ENCODE results near the gene PACS1.
"Not testable (repeated sequence)": the region's sequence is repeated elsewhere in the genome, so short reads cannot be mapped to it uniquely, and the experiment has no call there.

PACS1 gene

DNA sequence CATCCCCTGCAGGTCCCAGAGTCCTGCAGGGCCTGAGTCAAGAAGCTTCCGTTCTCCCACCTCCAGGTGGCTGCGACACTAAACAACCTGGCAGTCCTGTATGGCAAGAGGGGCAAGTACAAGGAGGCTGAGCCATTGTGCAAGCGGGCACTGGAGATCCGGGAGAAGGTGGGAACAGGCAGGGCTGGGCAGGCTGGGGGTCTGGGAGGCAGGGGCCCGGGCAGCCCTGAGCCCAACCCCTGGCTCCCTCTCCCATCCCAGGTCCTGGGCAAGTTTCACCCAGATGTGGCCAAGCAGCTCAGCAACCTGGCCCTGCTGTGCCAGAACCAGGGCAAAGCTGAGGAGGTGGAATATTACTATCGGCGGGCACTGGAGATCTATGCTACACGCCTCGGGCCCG, 193.7 kb downstream of the PACS1 start:
- no peak for DNase-seq

GRCh38 chr11:66264383-66264782, 194.3 kb downstream of the PACS1 start:
- no peak for DNase-seq

DNA sequence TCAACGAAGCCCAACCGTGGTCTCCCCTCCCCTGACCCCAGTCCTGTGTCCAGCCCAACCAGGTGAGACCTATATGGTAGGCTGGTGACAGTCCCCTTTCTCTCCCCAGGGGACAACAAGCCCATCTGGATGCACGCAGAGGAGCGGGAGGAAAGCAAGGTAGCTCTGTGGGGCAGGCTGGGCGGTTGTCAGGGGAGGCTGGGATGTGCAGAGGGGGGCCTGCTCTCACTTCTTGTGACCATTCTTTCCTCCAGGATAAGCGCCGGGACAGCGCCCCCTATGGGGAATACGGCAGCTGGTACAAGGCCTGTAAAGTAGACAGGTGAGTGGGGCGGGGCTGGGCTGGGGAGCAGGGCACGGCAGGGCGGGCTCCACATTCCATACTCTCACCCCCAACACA, 194.8 kb downstream of the PACS1 start:
- peak; percentile 14 for DNase-seq

DNA sequence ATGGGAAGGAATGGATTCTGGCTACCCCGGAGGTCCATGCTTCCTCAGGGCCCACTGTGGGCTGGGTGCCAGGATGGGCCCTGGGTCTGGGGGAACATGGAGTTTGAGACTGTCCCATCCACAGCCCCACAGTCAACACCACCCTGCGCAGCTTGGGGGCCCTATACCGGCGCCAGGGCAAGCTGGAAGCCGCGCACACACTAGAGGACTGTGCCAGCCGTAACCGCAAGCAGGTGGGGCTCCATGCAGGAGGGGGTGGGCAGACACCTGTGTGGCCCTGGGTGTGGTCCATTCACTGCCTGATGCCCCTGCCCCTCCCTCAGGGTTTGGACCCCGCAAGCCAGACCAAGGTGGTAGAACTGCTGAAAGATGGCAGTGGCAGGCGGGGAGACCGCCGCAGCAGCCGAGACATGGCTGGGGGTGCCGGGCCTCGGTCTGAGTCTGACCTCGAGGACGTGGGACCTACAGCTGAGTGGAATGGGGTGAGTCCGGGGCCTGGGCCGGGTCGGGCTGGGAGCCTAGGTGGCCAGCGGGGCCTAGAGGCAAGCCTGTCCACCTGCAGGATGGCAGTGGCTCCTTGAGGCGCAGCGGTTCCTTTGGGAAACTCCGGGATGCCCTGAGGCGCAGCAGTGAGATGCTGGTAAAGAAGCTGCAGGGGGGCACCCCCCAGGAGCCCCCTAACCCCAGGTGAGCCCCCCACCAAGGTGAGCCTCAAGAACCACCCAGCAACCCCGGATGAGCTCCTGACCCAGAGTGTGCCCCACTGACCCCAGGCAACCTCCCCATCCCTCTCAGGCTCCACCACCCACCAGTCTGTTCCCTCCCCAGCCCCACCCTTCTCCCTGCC, 195.7 kb downstream of the PACS1 start:
- DNase-seq = no peak

DNA sequence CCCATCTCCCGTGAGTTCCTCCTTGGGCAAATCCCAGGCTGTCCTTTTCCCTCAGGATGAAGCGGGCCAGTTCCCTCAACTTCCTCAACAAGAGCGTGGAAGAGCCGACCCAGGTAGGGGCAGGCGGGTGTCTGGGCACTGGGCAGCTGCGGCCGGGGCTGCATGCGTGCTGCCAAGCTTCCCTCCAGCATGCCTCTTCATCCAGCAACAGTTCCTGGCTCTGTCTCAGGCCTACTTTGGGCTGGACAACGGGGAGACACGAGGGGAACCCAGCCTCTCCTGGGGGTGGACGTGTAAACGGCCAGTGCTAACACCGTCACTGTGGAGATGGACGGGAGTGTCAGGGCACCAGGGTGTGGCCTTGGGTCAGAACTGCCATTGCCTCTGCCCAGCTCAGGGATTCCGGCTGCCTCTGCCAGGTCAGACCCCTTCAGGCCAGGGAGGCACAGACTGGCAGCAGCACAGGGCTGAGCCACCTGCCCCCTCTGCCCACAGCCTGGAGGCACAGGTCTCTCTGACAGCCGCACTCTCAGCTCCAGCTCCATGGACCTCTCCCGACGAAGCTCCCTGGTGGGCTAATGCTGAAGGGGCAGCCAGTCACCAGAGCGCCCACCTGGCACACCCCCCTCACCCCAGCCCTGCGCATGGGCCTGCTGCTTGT, 196.4 kb downstream of the PACS1 start:
- DNase-seq = no peak

GRCh38 chr11:66267039-66267378, 196.9 kb downstream of the PACS1 start:
- DNase-seq = no peak

- peak; percentile 85 for DNase-seq
Measured at GRCh38 chr11:66267379-66268243, 197.5 kb downstream of the PACS1 start.

GRCh38 chr11:66268244-66268951, 198.3 kb downstream of the PACS1 start, which contains the start of gene RAB1B:
RAB1B (plus strand) TSS chr11:66268639; CDS start chr11:66268680, 41 bp downstream.
- peak; percentile 100 for DNase-seq

DNA sequence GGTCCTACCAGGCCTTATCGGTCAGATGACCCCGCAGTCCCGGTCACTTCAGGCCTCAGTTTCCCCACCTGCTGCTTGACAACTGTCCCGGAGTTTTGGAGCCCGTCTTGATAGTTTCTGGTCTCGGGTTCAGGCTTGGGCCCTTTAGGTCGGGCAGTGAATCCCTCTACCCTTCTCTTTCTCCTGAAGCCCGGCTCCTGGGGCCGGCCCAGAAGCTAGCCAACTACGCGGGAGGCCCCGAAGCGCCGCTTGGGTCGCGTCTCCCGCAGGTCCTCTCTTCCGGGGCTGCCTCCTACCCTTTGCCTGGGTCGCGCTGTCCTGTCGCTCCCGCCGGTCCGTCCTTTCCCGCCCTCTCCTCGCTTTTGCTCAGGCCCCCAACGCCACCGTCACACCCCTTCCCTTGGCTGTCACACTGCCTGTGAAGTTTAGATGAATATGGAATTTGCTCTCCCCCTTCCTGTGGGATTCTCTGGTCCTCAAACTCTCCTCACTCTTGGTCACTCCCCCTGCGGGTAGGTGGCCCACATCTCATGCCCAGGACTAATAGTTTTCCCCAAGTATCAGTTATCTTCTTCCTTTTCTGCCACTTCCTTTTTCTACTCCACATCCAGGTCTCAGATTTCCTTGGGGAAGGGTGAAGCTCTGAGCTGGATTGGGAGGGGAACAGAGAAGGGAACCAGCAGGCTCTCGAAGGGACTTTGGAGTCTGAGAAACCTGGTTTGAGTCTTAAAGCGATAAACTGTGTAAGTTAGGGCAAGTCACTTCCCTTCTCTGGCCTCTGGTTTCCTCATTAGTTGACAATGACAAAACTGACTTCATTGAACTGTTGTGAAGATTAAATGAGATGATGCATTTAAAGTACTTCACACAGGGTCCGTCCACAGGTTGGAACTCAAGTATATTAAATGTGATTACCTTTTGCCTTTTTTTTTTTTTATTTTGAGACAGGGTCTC, 199.2 kb downstream of the PACS1 start:
- DNase-seq = no peak

GRCh38 chr11:66271816-66272215, 201.7 kb downstream of the PACS1 start:
- DNase-seq = no peak

- peak; percentile 39 for DNase-seq
Measured at GRCh38 chr11:66272596-66272995, 202.5 kb downstream of the PACS1 start.

GRCh38 chr11:66274219-66274618, 204.1 kb downstream of the PACS1 start:
- DNase-seq = no peak

DNA sequence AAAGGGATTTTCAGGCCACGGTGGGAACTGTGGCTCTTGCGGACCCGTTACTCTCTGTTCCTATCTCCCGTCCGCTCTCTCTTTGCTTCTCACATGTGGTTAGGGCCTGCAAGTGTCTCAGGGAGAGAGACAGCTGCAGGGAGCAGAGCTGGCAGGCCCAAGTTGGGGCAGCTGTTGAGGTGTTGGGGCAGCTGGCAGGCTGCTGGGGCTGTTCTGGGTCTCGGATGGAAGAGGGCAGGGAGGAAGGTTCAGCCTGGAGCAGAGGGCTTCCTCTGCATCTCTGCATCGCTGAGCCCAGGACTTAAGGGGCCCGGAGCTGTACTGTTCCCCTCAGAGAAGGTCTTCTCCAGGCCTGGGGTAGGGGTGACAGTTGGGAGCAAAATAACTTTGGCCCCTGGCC, 205.3 kb downstream of the PACS1 start:
- no peak for DNase-seq

DNA sequence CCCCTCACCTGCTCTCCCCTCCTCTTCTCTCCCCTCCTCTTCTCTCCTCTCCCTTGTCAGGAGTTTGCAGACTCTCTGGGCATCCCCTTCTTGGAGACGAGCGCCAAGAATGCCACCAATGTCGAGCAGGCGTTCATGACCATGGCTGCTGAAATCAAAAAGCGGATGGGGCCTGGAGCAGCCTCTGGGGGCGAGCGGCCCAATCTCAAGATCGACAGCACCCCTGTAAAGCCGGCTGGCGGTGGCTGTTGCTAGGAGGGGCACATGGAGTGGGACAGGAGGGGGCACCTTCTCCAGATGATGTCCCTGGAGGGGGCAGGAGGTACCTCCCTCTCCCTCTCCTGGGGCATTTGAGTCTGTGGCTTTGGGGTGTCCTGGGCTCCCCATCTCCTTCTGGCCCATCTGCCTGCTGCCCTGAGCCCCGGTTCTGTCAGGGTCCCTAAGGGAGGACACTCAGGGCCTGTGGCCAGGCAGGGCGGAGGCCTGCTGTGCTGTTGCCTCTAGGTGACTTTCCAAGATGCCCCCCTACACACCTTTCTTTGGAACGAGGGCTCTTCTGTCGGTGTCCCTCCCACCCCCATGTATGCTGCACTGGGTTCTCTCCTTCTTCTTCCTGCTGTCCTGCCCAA, 206.0 kb downstream of the PACS1 start:
- no peak for DNase-seq

GRCh38 chr11:66276619-66277018, 206.5 kb downstream of the PACS1 start:
- not testable (repeated sequence) for DNase-seq

DNA sequence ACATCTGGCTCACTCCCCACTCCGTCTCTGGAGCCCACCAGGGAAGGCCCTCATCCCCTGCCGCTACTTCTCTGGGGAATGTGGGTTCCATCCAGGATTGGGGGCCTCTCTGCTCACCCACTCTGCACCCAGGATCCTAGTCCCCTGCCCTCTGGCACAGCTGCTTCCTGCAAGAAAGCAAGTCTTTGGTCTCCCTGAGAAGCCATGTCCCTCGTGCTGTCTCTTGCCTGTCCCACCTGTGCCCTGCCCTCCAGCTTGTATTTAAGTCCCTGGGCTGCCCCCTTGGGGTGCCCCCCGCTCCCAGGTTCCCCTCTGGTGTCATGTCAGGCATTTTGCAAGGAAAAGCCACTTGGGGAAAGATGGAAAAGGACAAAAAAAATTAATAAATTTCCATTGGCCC, 207.0 kb downstream of the PACS1 start:
- not testable (repeated sequence) for DNase-seq

- DNase-seq = peak; percentile 35
Measured at GRCh38 chr11:66277471-66278362, 207.6 kb downstream of the PACS1 start, which contains the start of gene CNIH2. CNIH2 (plus strand) TSS chr11:66278175; CDS start chr11:66278457, 282 bp downstream.

DNA sequence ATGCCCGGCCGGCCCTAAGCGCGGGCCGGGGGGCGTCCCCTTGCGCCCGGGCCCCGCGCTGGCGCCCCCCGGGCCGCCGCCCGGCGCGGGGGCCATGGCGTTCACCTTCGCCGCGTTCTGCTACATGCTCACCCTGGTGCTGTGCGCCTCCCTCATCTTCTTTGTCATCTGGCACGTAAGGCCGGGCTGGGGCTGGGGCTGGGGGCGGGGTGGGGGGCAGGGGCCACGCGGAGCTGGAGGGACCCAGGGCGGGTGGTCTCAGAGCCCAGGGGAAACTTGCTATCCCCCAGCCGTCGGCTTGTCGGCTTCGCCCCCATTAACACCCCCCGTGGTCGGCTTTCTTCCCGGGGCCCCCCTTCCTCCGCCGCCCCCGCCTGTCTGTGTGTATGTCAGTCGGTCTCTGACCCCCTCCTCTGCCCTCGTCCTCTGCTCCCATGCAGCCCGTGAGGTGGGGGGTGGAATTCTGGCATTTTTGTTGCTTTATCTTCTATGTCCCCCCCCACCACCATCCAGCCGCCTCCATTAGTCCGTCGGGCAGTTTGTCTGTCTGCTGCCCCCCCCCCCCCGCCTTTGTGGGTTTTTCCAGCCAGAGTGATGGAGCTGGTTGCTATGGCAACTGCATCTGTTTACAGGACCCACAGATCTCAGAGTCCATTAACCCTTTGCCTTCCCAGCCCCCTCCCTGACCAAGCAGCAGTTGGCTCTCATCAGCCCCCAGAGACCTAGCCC, 208.5 kb downstream of the PACS1 start:
- DNase-seq = peak; percentile 48

GRCh38 chr11:66279092-66279734, 209.1 kb downstream of the PACS1 start:
- DNase-seq = no peak
